ENCODE measurements around the gene SLX4.
A peak's percentile ranks its signal among the peaks of the same experiment; 100 is the strongest.
"Not testable (repeated sequence)": the region's sequence is repeated elsewhere in the genome, so short reads cannot be mapped to it uniquely, and the experiment has no call there.

The SLX4 gene

GRCh38 chr16:3611146-3611975 lies at the start of gene SLX4:
SLX4 (minus strand) TSS chr16:3611606; CDS start chr16:3608964, 2,642 bp downstream.
- Histone ChIP-seq H3K9me3 (ENCODE audit: low read length) (no peaks in the 10 kb centered on the region), H3K36me3 (ENCODE audit: insufficient read depth, low read length) (no peaks in the 10 kb centered on the region), H3K27ac (ENCODE audit: low read depth, low read length) (peak within 1 kb of the TSS; percentile 74), H3K4me1 (ENCODE audit: insufficient read depth, low read length) (peaks cover 7% of the 10 kb centered on the region), H3K9ac (ENCODE audit: low read length) (peak within 1 kb of the TSS; percentile 97), H3K4me3 (ENCODE audit: low read depth in 1 of 2, low read length in 2 of 2) (peak within 1 kb of the TSS; percentile 86 to 96), H3K27me3 (ENCODE audit: control insufficient read depth in 1 of 2, insufficient read depth in 2 of 2, low read length in 2 of 2) (no peaks in the 10 kb centered on the region)

GRCh38 chr16:3659251-3659650 lies 47.8 kb upstream of the SLX4 start:
- peaks cover 55% of the 10 kb centered on the region for H3K36me3 ChIP-seq (ENCODE audit: insufficient read depth, low read length)
- H3K9me3 ChIP-seq (ENCODE audit: low read length) = no peaks in the 10 kb centered on the region
- no peaks in the 10 kb centered on the region for H3K27me3 ChIP-seq (ENCODE audit: control insufficient read depth in 1 of 2, insufficient read depth in 2 of 2, low read length in 2 of 2)
- no peaks in the 10 kb centered on the region for H3K4me1 ChIP-seq (ENCODE audit: insufficient read depth, low read length)
- no peak overlapping the region for H3K27ac ChIP-seq (ENCODE audit: low read depth, low read length)
- no peak overlapping the region for H3K9ac ChIP-seq (ENCODE audit: low read length)
- no peak overlapping the region for H3K4me3 ChIP-seq (ENCODE audit: low read depth in 1 of 2, low read length in 2 of 2)

- Histone ChIP-seq H3K9me3 (ENCODE audit: low read length) (no peaks in the 10 kb centered on the region), H3K27ac (ENCODE audit: low read depth, low read length) (no peak overlapping the region), H3K36me3 (ENCODE audit: insufficient read depth, low read length) (peaks cover 37% of the 10 kb centered on the region), H3K9ac (ENCODE audit: low read length) (no peak overlapping the region), H3K4me3 (ENCODE audit: low read depth in 1 of 2, low read length in 2 of 2) (no peak overlapping the region), H3K27me3 (ENCODE audit: control insufficient read depth in 1 of 2, insufficient read depth in 2 of 2, low read length in 2 of 2) (no peaks in the 10 kb centered on the region), H3K4me1 (ENCODE audit: insufficient read depth, low read length) (no peaks in the 10 kb centered on the region)
These were observed 45.4 kb upstream of the SLX4 start for GRCh38 chr16:3656491-3657468.

GRCh38 chr16:3656160-3656490 lies 44.7 kb upstream of the SLX4 start:
- H3K9me3 ChIP-seq (ENCODE audit: low read length); H3K9ac ChIP-seq (ENCODE audit: low read length); H3K4me1 ChIP-seq (ENCODE audit: insufficient read depth, low read length); H3K27ac ChIP-seq (ENCODE audit: low read depth, low read length); H3K27me3 ChIP-seq (ENCODE audit: control insufficient read depth in 1 of 2, insufficient read depth in 2 of 2, low read length in 2 of 2); H3K4me3 ChIP-seq (ENCODE audit: low read depth in 1 of 2, low read length in 2 of 2): not testable (repeated sequence)
- peaks cover 35% of the 10 kb centered on the region for H3K36me3 ChIP-seq (ENCODE audit: insufficient read depth, low read length)

GRCh38 chr16:3655396-3656159 lies 44.2 kb upstream of the SLX4 start:
- Histone ChIP-seq H3K27ac (ENCODE audit: low read depth, low read length) (no peak overlapping the region), H3K4me3 (ENCODE audit: low read depth in 1 of 2, low read length in 2 of 2) (no peak overlapping the region), H3K4me1 (ENCODE audit: insufficient read depth, low read length) (no peaks in the 10 kb centered on the region), H3K27me3 (ENCODE audit: control insufficient read depth in 1 of 2, insufficient read depth in 2 of 2, low read length in 2 of 2) (no peaks in the 10 kb centered on the region), H3K9me3 (ENCODE audit: low read length) (no peaks in the 10 kb centered on the region), H3K9ac (ENCODE audit: low read length) (no peak overlapping the region), H3K36me3 (ENCODE audit: insufficient read depth, low read length) (peaks cover 35% of the 10 kb centered on the region)

GRCh38 chr16:3655030-3655395 lies 43.6 kb upstream of the SLX4 start:
- Histone ChIP-seq H3K36me3 (ENCODE audit: insufficient read depth, low read length) (peaks cover 30% of the 10 kb centered on the region), H3K4me1 (ENCODE audit: insufficient read depth, low read length) (no peaks in the 10 kb centered on the region), H3K9me3 (ENCODE audit: low read length) (no peaks in the 10 kb centered on the region), H3K27me3 (ENCODE audit: control insufficient read depth in 1 of 2, insufficient read depth in 2 of 2, low read length in 2 of 2) (no peaks in the 10 kb centered on the region), H3K9ac (ENCODE audit: low read length) (no peak overlapping the region), H3K4me3 (ENCODE audit: low read depth in 1 of 2, low read length in 2 of 2) (no peak overlapping the region), H3K27ac (ENCODE audit: low read depth, low read length) (no peak overlapping the region)

- no peak within 1 kb of the TSS for H3K9ac ChIP-seq (ENCODE audit: low read length)
- H3K27me3 ChIP-seq (ENCODE audit: control insufficient read depth in 1 of 2, insufficient read depth in 2 of 2, low read length in 2 of 2) = no peaks in the 10 kb centered on the region
- H3K4me1 ChIP-seq (ENCODE audit: insufficient read depth, low read length) = no peaks in the 10 kb centered on the region
- H3K27ac ChIP-seq (ENCODE audit: low read depth, low read length) = no peak within 1 kb of the TSS
- no peaks in the 10 kb centered on the region for H3K9me3 ChIP-seq (ENCODE audit: low read length)
- no peak within 1 kb of the TSS for H3K4me3 ChIP-seq (ENCODE audit: low read depth in 1 of 2, low read length in 2 of 2)
- H3K36me3 ChIP-seq (ENCODE audit: insufficient read depth, low read length) = peaks cover 26% of the 10 kb centered on the region
These were observed 43.0 kb upstream of the SLX4 start, which contains the start of gene DNASE1 for GRCh38 chr16:3654249-3654991. DNASE1 (plus strand) TSS chr16:3654691; CDS start chr16:3655374, 683 bp downstream.

GRCh38 chr16:3652373-3653195 lies 41.2 kb upstream of the SLX4 start:
- Histone ChIP-seq H3K27me3 (ENCODE audit: control insufficient read depth in 1 of 2, insufficient read depth in 2 of 2, low read length in 2 of 2) (no peaks in the 10 kb centered on the region), H3K4me1 (ENCODE audit: insufficient read depth, low read length) (no peaks in the 10 kb centered on the region), H3K4me3 (ENCODE audit: low read depth in 1 of 2, low read length in 2 of 2) (no peak overlapping the region), H3K9ac (ENCODE audit: low read length) (no peak overlapping the region), H3K9me3 (ENCODE audit: low read length) (no peaks in the 10 kb centered on the region), H3K27ac (ENCODE audit: low read depth, low read length) (no peak overlapping the region), H3K36me3 (ENCODE audit: insufficient read depth, low read length) (peaks cover 15% of the 10 kb centered on the region)

GRCh38 chr16:3651461-3652372 lies 40.3 kb upstream of the SLX4 start:
- Histone ChIP-seq H3K27ac (ENCODE audit: low read depth, low read length) (no peak overlapping the region), H3K27me3 (ENCODE audit: control insufficient read depth in 1 of 2, insufficient read depth in 2 of 2, low read length in 2 of 2) (no peaks in the 10 kb centered on the region), H3K4me1 (ENCODE audit: insufficient read depth, low read length) (no peaks in the 10 kb centered on the region), H3K4me3 (ENCODE audit: low read depth in 1 of 2, low read length in 2 of 2) (no peak overlapping the region), H3K9ac (ENCODE audit: low read length) (no peak overlapping the region), H3K9me3 (ENCODE audit: low read length) (no peaks in the 10 kb centered on the region), H3K36me3 (ENCODE audit: insufficient read depth, low read length) (peaks cover 7% of the 10 kb centered on the region)

All from muscle layer of colon (tissue), 2 donors.